ENCODE results near the gene USP12.

Gene USP12

DNA sequence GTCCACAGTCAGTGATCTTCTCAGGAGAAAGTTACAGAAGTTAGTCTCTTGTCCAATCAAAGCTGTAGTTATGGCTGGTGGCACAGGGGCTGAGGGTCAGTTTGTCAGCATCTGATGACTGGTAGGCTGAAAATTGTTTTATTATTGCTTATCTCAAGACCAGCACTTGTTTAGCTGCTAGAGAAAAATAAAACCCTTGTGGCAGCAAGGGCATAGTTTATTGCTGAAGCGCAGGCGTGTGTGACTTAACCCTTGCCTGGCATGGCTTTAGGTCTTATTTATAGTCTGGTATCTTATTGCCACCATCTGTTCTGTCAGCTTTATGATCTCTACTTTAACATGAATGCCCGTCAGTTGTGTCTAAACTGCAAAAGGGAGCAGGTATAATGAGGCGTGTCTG, 154.7 kb downstream of the USP12 start:
- Histone ChIP-seq H3K36me3 (replicated peaks; ENCODE audit: low read depth, low read length) (no peaks in the 10 kb centered on the region), H3K27ac (ENCODE audit: low read length) (no peak overlapping the region), H3K9me3 (ENCODE audit: insufficient read depth, low read length) (no peaks in the 10 kb centered on the region), H3K4me1 (ENCODE audit: low read length) (no peaks in the 10 kb centered on the region), H4K20me1 (ENCODE audit: insufficient read depth, low read length) (no peaks in the 10 kb centered on the region), H3K27me3 (ENCODE audit: low read depth, low read length) (no peaks in the 10 kb centered on the region), H3K4me2 (ENCODE audit: low read length) (no peak overlapping the region), H3K79me2 (ENCODE audit: low read length) (no peaks in the 10 kb centered on the region), H3K9ac (ENCODE audit: low read length) (no peak overlapping the region), H2AFZ (ENCODE audit: low read depth, low read length) (no peak overlapping the region), H3K4me3 (ENCODE audit: low read length) (no peak overlapping the region)
- TF ChIP-seq, protein P1, sequence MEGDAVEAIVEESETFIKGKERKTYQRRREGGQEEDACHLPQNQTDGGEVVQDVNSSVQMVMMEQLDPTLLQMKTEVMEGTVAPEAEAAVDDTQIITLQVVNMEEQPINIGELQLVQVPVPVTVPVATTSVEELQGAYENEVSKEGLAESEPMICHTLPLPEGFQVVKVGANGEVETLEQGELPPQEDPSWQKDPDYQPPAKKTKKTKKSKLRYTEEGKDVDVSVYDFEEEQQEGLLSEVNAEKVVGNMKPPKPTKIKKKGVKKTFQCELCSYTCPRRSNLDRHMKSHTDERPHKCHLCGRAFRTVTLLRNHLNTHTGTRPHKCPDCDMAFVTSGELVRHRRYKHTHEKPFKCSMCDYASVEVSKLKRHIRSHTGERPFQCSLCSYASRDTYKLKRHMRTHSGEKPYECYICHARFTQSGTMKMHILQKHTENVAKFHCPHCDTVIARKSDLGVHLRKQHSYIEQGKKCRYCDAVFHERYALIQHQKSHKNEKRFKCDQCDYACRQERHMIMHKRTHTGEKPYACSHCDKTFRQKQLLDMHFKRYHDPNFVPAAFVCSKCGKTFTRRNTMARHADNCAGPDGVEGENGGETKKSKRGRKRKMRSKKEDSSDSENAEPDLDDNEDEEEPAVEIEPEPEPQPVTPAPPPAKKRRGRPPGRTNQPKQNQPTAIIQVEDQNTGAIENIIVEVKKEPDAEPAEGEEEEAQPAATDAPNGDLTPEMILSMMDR (IDR thresholded peaks at IDR 0.05; ENCODE audit: low read depth, low read length), result no peak
- TF ChIP-seq EZH2phosphoT487 (IDR thresholded peaks at IDR 0.05; ENCODE audit: low read depth), result no peak

Measured in OCI-LY3 (cell line).